AG10803 (cell line): Measurements from ENCODE around the gene TBC1D14.
"Not testable (repeated sequence)": the region's sequence is repeated elsewhere in the genome, so short reads cannot be mapped to it uniquely, and the experiment has no call there.

ENCODE experiments used
- DNase-seq: peaks from one replicate; pipeline ENCODE4 v3.0.0; 2010; ENCODE audit warnings: low read depth
- H3K4me3 ChIP-seq: 2 replicates; pipeline ENCODE4 v1.5.1; 2011; ENCODE audit warnings: mild to moderate bottlenecking, low read length, control low read depth
- TF ChIP-seq, protein P1 (sequence below): conservative IDR thresholded peaks from 2 replicates; pipeline ENCODE4 v1.5.1; 2011; ENCODE audit warnings: mild to moderate bottlenecking, low read length, control low read depth, inconsistent platforms

Gene TBC1D14

DNA sequence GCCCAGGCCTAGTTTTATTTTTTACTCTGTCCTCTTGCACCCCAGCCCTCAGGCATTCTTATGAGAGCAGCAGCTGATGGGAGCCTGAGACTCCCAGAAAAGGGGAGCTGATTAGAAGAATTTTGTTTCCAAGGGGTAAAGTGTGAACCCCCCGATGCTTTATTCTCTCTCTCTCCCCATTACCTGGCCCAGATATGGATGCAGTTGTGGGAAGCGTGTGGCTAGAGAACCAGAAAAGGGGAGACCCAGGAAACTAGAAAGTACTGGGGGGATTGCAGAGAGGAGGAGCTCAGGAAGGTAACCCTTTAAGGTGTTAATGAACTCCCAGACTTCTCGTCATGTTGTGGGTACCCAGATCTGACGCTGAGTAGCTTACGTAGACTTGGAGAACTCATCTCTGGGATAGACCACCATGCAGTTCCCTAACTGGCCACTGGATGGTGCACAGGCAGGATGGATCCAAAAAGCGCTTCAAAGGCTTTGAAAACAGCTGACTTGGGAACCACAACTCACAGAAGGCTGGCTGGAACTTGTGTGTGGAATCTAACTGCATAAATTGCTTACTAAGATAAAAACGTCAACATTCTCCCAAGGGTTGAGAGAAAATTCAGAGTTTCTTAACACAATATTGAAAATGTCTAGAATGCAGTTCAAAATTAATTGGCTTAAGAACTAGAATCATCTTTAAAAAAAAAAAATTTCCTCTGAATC, 64.7 kb downstream of the TBC1D14 start:
- TF ChIP-seq, protein P1, sequence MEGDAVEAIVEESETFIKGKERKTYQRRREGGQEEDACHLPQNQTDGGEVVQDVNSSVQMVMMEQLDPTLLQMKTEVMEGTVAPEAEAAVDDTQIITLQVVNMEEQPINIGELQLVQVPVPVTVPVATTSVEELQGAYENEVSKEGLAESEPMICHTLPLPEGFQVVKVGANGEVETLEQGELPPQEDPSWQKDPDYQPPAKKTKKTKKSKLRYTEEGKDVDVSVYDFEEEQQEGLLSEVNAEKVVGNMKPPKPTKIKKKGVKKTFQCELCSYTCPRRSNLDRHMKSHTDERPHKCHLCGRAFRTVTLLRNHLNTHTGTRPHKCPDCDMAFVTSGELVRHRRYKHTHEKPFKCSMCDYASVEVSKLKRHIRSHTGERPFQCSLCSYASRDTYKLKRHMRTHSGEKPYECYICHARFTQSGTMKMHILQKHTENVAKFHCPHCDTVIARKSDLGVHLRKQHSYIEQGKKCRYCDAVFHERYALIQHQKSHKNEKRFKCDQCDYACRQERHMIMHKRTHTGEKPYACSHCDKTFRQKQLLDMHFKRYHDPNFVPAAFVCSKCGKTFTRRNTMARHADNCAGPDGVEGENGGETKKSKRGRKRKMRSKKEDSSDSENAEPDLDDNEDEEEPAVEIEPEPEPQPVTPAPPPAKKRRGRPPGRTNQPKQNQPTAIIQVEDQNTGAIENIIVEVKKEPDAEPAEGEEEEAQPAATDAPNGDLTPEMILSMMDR, result peak; percentile 100
- peak; percentile 86 for DNase-seq
- no peak overlapping the region for H3K4me3 ChIP-seq

DNA sequence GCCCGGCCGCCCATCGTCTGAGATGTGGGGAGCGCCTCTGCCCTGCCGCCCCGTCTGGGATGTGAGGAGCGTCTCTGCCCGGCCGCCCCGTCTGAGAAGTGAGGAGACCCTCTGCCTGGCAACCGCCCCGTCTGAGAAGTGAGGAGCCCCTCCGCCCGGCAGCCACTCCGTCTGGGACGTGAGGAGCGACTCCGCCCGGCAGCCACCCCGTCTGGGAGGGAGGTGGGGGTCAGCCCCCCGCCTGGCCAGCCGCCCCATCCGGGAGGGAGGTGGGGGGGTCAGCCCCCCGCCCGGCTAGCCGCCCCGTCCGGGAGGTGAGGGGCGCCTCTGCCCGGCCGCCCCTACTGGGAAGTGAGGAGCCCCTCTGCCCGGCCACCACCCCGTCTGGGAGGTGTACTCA, 68.2 kb downstream of the TBC1D14 start:
- H3K4me3 ChIP-seq, DNase-seq: not testable (repeated sequence)

DNA sequence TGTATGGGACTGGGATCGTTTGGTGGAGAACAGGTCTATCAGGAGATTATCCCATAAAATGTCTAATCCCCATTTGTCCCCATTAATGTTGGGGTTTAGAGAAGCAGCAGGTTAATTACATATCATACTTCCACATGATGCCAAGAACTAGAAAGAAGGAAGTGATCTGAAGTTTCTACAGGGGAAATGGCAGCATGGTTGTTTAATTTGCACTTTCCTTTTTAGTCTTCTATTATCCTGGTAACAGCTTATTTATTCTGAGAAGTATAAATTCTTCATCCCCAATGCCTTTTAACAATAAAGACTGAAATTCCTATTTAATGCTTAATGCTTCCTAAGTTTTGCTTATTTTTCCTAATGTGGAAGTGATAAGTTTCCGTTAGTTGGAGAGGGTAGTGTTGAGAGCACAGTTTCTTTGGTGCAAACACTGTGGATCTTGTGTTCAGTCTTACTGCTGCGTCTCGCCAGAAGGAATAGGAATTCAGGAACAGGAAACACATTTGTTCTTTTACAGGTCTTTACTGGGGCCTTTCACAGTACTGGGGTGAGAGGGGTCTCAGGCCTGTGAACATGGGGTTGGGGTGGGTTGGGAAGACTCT, 74.0 kb downstream of the TBC1D14 start:
- H3K4me3 ChIP-seq, result no peak overlapping the region
- TF ChIP-seq, protein P1, result no peak
- DNase-seq, result no peak

DNA sequence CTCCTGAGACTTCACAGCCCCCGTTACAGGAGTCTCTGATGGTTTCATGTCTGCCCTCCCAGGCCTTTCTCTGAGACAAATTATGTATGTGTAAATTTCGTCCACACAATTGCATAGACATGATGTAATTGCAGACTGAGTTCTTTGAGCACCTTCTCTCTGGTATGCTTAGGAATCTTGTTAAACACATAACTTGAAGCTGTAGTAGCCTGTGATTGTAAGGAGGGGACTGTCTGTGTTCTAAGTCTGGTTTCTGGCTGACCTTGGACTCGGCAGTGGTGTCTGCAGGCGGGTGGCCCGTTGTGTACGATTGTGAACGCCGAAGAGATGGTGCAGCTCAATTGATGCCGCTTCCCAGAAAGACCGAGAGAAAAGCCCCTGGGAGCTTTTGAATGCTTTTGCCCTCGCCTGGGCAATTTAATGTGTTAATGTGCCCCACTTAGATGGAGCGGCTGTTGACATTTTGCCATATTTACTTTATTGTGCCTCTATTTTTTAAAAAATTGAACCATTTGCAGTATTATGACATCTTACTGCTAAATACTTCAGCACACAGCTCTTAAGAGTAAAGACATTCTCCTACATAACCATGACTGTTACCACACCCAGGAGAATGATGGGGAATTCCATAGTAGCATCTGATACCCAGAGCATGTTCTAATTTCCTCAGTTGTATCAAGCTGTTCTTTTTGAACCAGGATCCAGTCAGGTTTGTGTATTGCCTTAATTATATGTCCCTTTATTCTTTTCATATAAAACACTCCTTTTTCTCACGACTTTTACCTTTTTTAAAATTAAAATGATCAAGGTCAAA, 75.2 kb downstream of the TBC1D14 start:
- TF ChIP-seq, protein P1, result no peak
- DNase-seq, result no peak
- H3K4me3 ChIP-seq, result no peak overlapping the region

DNA sequence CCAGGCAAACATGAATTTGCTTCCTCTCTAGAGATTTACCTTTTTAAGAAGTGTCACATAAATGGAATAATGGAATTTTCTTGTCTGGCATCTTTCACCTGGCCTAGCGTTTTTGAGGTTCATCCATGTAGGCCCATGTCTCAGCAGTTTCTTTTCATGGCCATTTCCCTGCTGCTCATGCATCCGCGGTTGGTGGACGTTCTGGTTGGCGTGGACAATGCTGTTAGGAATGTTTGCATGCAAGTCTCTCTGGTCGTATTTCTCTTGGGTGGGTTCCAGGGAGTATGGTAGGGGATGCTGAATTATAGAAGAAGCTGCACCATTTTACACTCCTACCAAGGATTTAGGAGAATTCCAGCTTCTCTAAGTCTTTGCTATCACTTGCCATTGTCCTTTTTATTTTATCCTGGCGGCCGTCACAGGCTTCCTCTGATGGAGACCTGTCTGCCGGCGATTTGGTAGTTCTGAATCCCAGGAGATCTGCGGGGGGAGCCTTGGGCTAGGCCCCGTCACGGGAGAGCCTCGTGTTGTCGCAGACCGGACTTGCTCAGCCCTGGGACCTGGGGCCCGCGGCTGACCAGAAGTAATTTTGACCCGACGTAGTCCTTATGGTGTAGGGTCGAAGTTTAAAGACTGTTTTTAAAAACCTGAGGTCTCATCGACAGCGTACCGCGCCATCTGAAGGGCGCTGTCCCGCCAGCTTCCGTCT, 76.6 kb downstream of the TBC1D14 start:
- TF ChIP-seq, protein P1, result no peak
- peak; percentile 77 for DNase-seq
- H3K4me3 ChIP-seq, result peak overlapping the region; percentile 80

DNA sequence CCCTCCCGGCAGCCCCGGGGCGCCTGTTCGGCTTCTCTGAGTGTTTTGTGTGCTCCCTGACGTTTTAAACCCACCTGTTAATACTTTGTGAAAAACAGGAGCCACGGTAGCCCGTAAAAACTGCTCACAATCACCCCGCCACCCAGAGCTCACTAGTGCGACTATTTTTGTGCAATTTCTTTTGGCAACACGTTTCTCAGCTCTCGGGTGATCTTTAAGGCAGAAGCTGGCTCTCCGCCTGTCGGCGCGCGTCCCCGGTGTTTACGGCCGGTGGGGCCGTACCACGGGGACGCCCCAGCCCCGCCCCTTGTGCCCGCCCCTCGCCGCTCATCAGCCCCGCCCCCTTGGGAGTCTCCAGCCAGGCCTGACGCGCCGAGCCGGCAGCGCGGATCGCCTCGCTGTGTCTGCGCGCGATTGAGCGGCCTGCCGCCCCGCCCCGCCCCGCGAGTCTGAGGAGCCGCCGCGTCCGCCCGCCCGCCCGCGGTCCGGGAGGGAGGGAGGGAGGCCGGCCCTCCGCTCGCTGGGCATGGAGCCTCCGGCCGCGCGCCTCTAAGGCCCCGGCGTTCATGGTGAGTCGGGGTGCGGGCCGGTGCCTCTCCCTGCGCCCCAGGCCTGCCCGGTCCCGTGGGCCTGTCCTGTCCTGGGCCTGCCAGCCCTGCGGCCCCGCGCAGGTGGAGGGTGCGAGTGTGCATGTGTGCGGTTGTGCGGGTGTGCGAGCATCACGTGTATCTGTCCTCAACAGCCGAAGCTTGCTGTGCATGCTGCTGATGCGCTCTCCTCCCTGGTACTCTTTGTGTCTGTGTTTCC, 77.4 kb downstream of the TBC1D14 start:
- peak; percentile 91 for DNase-seq
- TF ChIP-seq, protein P1, result no peak

More for the DNA sequence above, 77.4 kb downstream of the TBC1D14 start:
- H3K4me3 ChIP-seq, result peak overlapping the region; percentile 94
